Kidney (tissue), 14 donors: ENCODE results near the gene PYDC1. TPM values are rescaled to one million over a fixed set of nuclear protein-coding genes. Genes with fewer than 3 reads are reported as not detected.

Source experiments
- DNase-seq, 5 donors: peaks; one replicate each; pipeline ENCODE4 v3.0.0-alpha.2; 2013 to 2020
- FAIRE-seq: peaks from 2 replicates; lab custom pipeline; 2012; peaks lifted over from hg19 to GRCh38; lab: Jason Lieb, UNC
- H3K27ac ChIP-seq, 2 donors: one replicate each; pipeline ENCODE4 v1.7.0; 2013; ENCODE audit warnings: low read depth in 2 of 2, low read length in 2 of 2, inconsistent platforms in 1 of 2
- H3K27me3 ChIP-seq: one replicate; pipeline ENCODE4 v1.7.1; 2013; ENCODE audit warnings: low read length, inconsistent platforms; ENCODE audit not compliant: control insufficient read depth, insufficient read depth
- H3K36me3 ChIP-seq, 3 donors: one replicate each; pipeline versions ENCODE4 v1.7.0 to v1.7.1; 2013; ENCODE audit warnings: low read length in 3 of 3, control low read depth in 1 of 3, inconsistent platforms in 1 of 3; ENCODE audit not compliant: insufficient read depth in 3 of 3, control insufficient read depth in 2 of 3
- H3K4me1 ChIP-seq, 3 donors: one replicate each; pipeline versions ENCODE4 v1.7.0 to v1.7.1; 2013; ENCODE audit warnings: low read length in 3 of 3, inconsistent platforms in 1 of 3, low read depth in 1 of 3; ENCODE audit not compliant: control insufficient read depth in 2 of 3, insufficient read depth in 2 of 3
- H3K4me3 ChIP-seq, 3 donors: one replicate each; pipeline versions ENCODE4 v1.7.0 to v1.8.1; 2013; ENCODE audit warnings: low read length in 3 of 3, control low read depth in 1 of 3, inconsistent platforms in 1 of 3
- H3K9ac ChIP-seq, 3 donors: one replicate each; pipeline versions ENCODE4 v1.7.0 to v1.7.1; 2013; ENCODE audit warnings: low read length in 3 of 3, control low read depth in 1 of 3, inconsistent platforms in 1 of 3
- H3K9me3 ChIP-seq, 3 donors: one replicate each; pipeline versions ENCODE4 v1.7.0 to v1.7.1; 2013; ENCODE audit warnings: low read length in 3 of 3, control low read depth in 1 of 3, inconsistent platforms in 1 of 3; ENCODE audit not compliant: control insufficient read depth in 2 of 3, insufficient read depth in 1 of 3
- intact Hi-C: fragments of 100-400 bp; cut with DNase I; formaldehyde crosslinking; loops from one replicate; pipeline ENCODE4 v1.11.1; 2022
- polyA plus RNA-seq: library from polyadenylated mRNA; stranded (reverse); fragments of 350-450 nt; fragmentation: Illumina TruSeq; extraction: RNeasy Lipid Tissue Mini Kit (QIAGEN cat#74804); gene quantifications from one replicate; pipeline ENCODE4 v1.2.3, GENCODE V29; 2014; ENCODE audit warnings: low read depth, low replicate concordance; ENCODE audit not compliant: insufficient read depth
- total RNA-seq: library from RNA; stranded (reverse); fragmentation: NEBNext Ultra II Directional; extraction: Animal tissue kit (Norgen Biotek cat#: 25700); gene quantifications from one replicate; pipeline ENCODE4 v1.2.1, GENCODE V29; 2021
- TF ChIP-seq, protein P1 (sequence below): IDR thresholded peaks from 3 replicates; pipeline ENCODE4 v1.5.1; 2012; ENCODE audit warnings: mild to moderate bottlenecking, moderate library complexity, borderline replicate concordance; ENCODE audit not compliant: insufficient read depth; ENCODE audit errors: extremely low read depth
- donor health status: control.
- donor health status: control.
- donor health status: control.
- donor health status: control.
- donor health status: control.
- donor health status: DM: yes; HTN: yes; CAD: no.
- donor health status: Normal renal cell carcinoma (clear cell type).

The PYDC1 gene
- total and polyA plus RNA-seq, 2 donors from 2014 or later, result not detected

DNA sequence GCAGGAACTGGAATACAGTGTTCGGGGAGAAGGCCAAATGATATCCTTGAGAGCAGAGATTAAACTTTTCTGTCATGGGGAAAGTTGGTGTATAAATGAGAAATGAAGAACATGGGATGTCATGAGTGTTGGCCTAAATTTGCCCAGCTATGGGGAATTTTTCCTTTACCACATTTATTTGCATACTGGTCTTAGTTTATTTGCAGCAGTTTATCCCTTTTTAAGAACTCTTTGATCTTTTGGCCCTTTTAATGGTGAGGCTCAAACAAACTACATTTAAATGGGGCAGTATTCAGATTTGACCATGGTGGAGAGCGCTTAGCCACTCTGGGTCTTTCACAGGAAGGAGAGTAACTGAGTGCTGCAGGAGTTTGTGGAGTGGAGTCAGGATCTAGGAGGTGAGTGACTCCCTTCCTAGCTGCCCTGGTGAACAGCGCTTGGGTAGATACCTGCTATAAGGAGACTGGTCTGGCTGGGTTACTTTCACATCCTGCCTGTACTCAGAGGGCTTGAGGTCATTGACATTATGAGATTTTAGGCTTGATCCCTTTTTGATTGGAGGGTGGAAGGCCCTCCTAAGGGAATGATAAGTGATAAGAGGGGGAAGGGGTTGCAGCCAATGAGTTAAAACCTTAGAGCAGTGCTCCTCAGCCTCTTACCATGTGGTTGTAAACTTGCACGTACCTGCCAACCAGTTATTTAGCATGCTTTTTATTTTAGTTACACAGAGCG lies 25.1 kb downstream of the PYDC1 start:
- Histone ChIP-seq H3K9ac (no peak overlapping the region), H3K27me3 (no peaks in the 10 kb centered on the region), H3K36me3 (peaks cover 36 to 67% (median 59%) of the 10 kb centered on the region in 3 donors), H3K27ac (no peak overlapping the region), H3K4me1 (no peaks in the 10 kb centered on the region), H3K9me3 (no peaks in the 10 kb centered on the region), H3K4me3 (no peak overlapping the region)
- TF ChIP-seq, protein P1, sequence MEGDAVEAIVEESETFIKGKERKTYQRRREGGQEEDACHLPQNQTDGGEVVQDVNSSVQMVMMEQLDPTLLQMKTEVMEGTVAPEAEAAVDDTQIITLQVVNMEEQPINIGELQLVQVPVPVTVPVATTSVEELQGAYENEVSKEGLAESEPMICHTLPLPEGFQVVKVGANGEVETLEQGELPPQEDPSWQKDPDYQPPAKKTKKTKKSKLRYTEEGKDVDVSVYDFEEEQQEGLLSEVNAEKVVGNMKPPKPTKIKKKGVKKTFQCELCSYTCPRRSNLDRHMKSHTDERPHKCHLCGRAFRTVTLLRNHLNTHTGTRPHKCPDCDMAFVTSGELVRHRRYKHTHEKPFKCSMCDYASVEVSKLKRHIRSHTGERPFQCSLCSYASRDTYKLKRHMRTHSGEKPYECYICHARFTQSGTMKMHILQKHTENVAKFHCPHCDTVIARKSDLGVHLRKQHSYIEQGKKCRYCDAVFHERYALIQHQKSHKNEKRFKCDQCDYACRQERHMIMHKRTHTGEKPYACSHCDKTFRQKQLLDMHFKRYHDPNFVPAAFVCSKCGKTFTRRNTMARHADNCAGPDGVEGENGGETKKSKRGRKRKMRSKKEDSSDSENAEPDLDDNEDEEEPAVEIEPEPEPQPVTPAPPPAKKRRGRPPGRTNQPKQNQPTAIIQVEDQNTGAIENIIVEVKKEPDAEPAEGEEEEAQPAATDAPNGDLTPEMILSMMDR, result no peak
- FAIRE-seq (no peak), DNase-seq (no peak)
- intact Hi-C loops, result no loop called here

DNA sequence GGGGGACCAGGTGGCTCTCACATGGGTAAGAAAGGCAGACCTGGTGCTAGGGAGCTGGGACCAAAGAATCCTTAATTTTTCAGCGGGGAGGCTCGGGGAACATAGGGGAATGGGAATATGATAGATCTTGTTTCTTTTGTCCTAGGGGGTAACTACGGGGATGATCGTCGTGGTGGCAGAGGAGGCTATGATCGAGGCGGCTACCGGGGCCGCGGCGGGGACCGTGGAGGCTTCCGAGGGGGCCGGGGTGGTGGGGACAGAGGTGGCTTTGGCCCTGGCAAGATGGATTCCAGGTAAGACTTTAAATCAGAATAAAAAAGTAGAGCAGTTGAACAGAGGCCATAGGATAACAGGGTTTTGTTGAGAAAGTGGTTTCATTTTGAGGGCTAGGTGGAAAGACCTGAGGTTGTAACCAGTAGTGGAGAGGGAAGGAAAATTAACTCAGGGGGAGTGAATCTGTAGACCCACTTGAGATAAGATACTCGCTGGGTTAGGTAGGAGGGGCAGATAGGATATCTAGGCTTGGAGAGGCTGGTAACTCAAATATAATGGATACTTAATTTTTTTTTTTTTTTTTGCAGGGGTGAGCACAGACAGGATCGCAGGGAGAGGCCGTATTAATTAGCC lies 26.0 kb downstream of the PYDC1 start:
- H3K27me3 ChIP-seq, result no peaks in the 10 kb centered on the region
- H3K36me3 ChIP-seq, result peaks cover 39 to 73% (median 69%) of the 10 kb centered on the region in 3 donors
- intact Hi-C loops, result no loop called here
- FAIRE-seq (no peak), DNase-seq (no peak)
- H3K9me3 ChIP-seq, result no peaks in the 10 kb centered on the region
- TF ChIP-seq, protein P1, result no peak
- no peak overlapping the region for H3K9ac ChIP-seq
- H3K4me1 ChIP-seq, result no peaks in the 10 kb centered on the region
- H3K27ac ChIP-seq, result no peak overlapping the region
- no peak overlapping the region for H3K4me3 ChIP-seq

DNA sequence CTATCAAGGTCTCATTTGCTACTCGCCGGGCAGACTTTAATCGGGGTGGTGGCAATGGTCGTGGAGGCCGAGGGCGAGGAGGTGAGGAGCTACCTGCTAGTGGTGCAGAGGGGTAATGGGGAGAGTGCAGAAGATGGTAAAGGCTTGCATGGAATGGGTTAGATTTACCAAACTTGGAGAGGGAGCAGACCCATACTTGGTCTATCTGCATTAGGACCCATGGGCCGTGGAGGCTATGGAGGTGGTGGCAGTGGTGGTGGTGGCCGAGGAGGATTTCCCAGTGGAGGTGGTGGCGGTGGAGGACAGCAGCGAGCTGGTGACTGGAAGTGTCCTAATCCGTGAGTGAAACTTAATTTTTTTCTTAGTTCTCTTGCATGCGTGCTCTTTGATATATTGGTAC lies 26.9 kb downstream of the PYDC1 start:
- Histone ChIP-seq H3K36me3 (peaks cover 44 to 79% (median 75%) of the 10 kb centered on the region in 3 donors), H3K4me1 (no peaks in the 10 kb centered on the region), H3K27me3 (no peaks in the 10 kb centered on the region), H3K9me3 (no peaks in the 10 kb centered on the region), H3K9ac (no peak overlapping the region), H3K4me3 (no peak overlapping the region), H3K27ac (no peak overlapping the region)
- intact Hi-C loops, result no loop called here
- FAIRE-seq, result no peak
- TF ChIP-seq, protein P1, result no peak
- DNase-seq, result no peak
